ENCODE measurements around the gene TMEM185B.
"Not testable (repeated sequence)": the region's sequence is repeated elsewhere in the genome, so short reads cannot be mapped to it uniquely, and the experiment has no call there.

Gene TMEM185B

DNA sequence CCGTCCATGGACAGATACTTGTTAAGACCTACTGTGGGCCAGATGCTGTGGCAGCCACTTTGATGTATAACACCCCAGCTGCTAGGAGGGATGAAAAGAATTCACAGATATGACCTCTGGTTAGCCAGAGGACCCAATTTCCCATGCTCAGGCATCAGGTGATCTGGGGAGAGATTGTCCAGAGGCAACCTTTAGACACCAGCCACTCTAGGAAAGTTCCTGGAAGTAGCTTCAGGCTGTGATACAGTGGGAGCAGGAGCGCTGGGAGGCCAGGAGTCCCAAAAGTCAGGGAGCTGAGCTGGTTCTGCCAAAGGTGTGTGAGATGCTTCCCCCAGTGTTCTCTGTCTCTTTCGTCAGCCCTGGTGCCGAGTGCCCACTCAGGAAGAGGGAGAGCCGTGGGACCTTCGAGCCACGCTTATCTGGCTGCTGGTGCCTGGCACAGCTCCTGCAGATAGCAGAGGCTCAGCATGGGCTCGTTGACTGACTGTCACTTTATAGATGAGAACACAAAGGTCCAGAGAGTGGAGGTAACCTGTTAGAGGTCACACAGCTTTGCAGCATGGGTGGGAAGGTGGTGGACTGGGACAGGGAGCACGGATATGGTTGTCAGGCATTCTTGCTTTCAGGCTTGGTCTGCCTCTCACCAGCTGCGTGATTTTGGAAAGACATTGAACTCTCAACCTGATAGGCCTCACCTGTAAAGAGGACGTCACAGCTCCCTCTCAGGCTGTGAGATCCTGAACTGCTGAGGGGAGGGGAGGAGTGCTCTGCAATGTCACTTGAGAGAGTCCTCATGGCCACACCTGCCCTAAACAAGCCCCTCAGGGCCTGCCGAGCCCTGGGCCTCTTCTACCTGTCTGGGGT lies 21.7 kb upstream of the TMEM185B start:
- peaks cover 6% of the 10 kb centered on the region for H3K36me3 Mint-ChIP-seq (ENCODE audit: low read depth)
- peaks cover 15% of the 10 kb centered on the region for H3K9me3 Mint-ChIP-seq
- H3K4me1 Mint-ChIP-seq (ENCODE audit: low read depth), result peaks cover 13% of the 10 kb centered on the region
- no peak overlapping the region for H3K27ac Mint-ChIP-seq
- H3K4me3 Mint-ChIP-seq, result no peak overlapping the region
- H3K27me3 Mint-ChIP-seq (ENCODE audit: low read depth), result peaks cover 13% of the 10 kb centered on the region
- DNase-seq (ENCODE audit: low spot score), result no peak

DNA sequence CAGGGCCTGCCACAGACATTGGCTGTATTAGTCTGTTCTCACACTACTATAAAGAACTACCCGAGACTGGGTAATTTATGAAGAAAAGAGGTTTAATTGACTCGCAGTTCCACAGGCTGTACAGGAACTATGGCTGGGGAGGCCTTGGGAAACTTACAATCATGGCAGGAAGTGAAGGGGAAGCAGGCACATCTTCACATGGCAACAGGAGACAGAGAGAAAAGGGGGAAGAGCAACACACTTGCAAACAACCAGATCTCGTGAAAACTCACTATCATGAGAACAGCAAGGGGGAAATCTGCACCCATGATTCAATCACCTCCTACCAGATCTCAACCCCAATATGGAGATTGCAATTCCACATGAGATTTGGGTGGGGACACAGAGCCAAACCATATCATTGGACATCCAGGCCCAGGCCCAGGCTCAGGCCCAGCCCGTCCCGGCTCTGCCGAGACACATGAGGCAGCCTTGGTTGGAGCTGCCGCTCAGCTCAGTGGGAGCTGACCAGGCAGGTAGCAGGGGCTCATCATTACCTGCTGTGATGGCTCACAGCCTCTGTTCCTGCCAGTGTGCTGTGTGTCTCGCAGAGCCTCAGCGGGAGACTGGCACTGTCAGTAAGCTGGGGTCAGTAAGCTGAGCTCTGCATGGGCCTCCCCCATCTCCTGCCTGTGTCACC lies 20.8 kb upstream of the TMEM185B start:
- Mint-ChIP-seq H3K4me1 (ENCODE audit: low read depth) (peaks cover 12% of the 10 kb centered on the region), H3K36me3 (ENCODE audit: low read depth) (peaks cover 6% of the 10 kb centered on the region), H3K9me3 (peaks cover 15% of the 10 kb centered on the region), H3K4me3 (no peak overlapping the region), H3K27ac (no peak overlapping the region), H3K27me3 (ENCODE audit: low read depth) (peaks cover 9% of the 10 kb centered on the region)
- no peak for DNase-seq (ENCODE audit: low spot score)

DNA sequence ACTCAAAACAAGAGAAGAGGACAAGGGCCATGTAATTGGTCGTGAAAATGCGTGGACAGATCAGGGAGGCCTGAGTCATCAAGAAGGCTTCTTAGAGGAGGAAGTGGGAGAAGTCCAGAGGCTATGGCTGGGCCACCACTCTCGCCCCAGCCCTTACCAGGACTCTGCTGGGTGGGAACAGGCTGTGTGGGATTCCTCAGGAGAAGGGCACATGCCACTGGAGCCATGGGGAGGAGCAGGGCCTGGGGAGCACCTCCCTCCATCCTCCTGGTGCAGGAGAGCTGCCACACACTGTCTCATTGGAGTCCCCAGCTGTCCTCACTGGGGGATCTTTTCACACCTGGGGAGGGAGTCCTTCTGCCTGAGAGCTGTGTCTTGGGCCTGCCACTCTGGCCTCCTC lies 20.0 kb upstream of the TMEM185B start:
- Mint-ChIP-seq H3K9me3 (peaks cover 15% of the 10 kb centered on the region), H3K36me3 (ENCODE audit: low read depth) (peaks cover 6% of the 10 kb centered on the region), H3K27me3 (ENCODE audit: low read depth) (peaks cover 6% of the 10 kb centered on the region), H3K27ac (no peak overlapping the region), H3K4me3 (no peak overlapping the region), H3K4me1 (ENCODE audit: low read depth) (peaks cover 8% of the 10 kb centered on the region)
- no peak for DNase-seq (ENCODE audit: low spot score)

DNA sequence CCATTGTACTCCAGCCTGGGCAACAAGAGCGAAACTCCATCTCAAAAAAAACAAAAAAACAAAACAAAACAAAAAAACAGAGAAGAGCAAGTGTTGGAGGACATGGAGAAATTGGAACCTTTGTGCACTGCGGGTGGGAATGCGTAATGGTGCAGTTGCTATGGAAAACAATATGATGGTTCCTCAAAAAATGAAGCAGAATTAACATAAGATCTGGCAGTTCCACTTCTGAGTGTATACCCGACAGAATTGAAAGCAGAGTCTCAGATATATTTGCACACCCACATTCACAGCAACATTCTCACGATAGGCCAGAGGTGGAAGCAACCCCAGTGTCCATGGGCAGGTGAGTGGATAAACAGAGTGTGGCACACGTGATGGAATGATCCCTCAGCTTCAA lies 18.5 kb upstream of the TMEM185B start:
- H3K36me3 Mint-ChIP-seq (ENCODE audit: low read depth), result peaks cover 6% of the 10 kb centered on the region
- no peak overlapping the region for H3K27ac Mint-ChIP-seq
- no peak overlapping the region for H3K4me3 Mint-ChIP-seq
- DNase-seq (ENCODE audit: low spot score), result no peak
- H3K27me3 Mint-ChIP-seq (ENCODE audit: low read depth), result no peaks in the 10 kb centered on the region
- H3K9me3 Mint-ChIP-seq, result peaks cover 15% of the 10 kb centered on the region
- H3K4me1 Mint-ChIP-seq (ENCODE audit: low read depth), result peaks cover 6% of the 10 kb centered on the region

DNA sequence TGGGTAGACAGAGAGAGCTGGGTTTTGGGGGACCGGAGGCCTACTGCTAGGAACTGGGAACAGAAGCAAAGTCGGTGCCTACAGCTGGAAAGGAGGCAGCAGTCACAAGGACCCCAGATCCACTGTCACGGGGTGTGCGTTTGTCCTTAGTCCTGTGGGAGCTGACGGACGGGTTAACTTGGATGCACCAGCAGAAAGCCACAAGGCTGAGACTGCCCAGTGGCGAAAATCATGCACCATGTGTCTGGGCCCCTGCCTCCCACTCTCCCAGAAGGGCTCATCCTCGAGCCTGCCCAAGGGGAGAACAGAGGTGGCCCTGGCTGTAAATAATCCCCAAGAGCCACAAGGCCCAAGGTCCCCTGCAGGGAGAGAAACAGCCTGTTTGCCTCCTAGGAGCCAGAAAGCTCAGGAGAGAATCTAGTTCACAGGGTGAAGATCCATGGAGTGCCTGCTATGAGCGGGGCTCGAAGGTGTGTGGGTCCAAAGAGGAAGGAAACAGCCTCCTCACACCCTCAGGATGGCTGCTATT lies 17.8 kb upstream of the TMEM185B start:
- Mint-ChIP-seq H3K9me3 (peaks cover 15% of the 10 kb centered on the region), H3K27ac (no peak overlapping the region), H3K4me3 (no peak overlapping the region), H3K27me3 (ENCODE audit: low read depth) (no peaks in the 10 kb centered on the region), H3K4me1 (ENCODE audit: low read depth) (peaks cover 4% of the 10 kb centered on the region), H3K36me3 (ENCODE audit: low read depth) (peaks cover 6% of the 10 kb centered on the region)
- no peak for DNase-seq (ENCODE audit: low spot score)

DNA sequence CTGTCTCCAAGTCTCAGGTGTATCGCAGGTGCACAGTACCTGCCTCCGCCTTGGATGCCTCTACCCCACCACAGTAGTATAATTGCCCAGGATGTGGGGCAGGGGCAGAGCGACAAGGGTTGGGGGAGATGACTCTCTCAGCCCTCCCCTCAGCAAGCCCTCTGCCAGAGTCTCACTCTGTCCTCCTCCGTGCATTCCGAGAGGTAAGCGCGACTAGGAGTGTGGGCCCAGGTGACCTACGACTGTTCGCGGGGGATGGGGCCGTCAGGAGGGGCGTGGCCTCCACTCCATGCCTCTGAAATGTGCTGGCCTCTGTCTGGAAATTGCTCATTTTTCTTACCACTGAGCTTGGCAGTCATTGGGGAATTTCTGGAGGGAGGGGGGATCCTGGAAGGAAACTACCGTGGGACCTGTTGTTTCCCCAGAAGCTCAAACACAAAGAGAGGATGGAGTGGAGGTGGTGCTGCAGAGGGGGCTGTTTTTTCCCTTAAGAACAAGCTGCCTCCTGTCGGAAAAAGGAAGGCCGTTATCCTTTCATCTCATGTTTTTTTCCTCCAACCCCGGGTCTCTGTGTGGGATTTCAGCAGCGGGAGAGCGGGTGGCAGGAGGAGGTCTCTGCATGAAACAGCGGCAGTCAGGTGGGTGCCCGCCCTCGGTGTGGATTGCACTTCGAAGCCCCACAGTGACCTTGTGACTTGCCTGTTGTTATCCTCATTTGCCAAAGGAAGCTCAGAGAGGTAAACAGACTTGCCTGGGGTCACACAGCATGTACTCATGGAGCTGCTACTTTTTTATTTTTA lies 16.5 kb upstream of the TMEM185B start:
- no peaks in the 10 kb centered on the region for H3K27me3 Mint-ChIP-seq (ENCODE audit: low read depth)

DNA sequence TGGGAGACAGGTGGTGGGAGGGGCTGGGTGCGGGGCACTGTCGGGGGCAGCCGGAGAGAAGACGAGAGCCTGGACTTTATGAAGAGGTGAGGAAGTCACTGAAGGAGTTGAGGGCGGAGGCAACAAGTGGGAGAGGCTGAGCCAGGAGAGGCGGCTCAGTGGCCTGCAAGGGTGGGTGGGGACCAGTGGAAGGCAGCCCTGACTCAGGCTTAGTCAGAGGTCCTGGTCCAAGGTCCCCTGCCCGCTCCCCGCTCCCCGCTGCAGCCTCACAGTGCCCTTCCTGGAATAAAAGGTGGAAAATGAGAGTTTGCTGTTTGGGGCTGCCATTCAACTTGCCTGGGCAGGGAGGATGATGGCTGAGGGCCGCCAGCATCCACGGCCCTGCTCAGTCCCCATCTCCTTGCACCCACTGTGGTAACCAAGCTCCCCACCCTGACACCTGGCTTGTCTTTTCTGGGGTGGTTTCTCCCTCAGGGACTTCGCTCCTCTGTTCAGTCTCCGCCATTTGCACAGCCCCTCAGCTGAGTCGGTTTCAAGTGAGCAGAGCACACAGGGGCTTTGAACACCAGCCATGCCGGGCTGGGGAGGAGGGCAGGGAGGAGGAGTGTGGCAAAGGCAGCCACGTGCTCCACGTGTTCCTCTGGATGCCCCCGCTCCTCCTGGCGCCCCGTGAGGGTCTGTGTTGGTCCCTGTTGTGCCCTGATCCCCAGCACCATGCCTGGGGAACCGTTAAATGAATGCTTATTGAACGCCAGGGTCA lies 15.7 kb upstream of the TMEM185B start:
- Mint-ChIP-seq H3K4me1 (ENCODE audit: low read depth) (peaks cover 10% of the 10 kb centered on the region), H3K9me3 (peaks cover 13% of the 10 kb centered on the region), H3K27ac (no peak overlapping the region), H3K4me3 (no peak overlapping the region), H3K36me3 (ENCODE audit: low read depth) (peaks cover 11% of the 10 kb centered on the region), H3K27me3 (ENCODE audit: low read depth) (no peaks in the 10 kb centered on the region)
- DNase-seq (ENCODE audit: low spot score), result no peak

More for the DNA sequence above, 16.5 kb upstream of the TMEM185B start:
- H3K9me3 Mint-ChIP-seq, result peaks cover 18% of the 10 kb centered on the region
- DNase-seq (ENCODE audit: low spot score), result no peak
- H3K4me1 Mint-ChIP-seq (ENCODE audit: low read depth), result peaks cover 5% of the 10 kb centered on the region
- peaks cover 9% of the 10 kb centered on the region for H3K36me3 Mint-ChIP-seq (ENCODE audit: low read depth)
- no peak overlapping the region for H3K27ac Mint-ChIP-seq
- H3K4me3 Mint-ChIP-seq, result no peak overlapping the region

DNA sequence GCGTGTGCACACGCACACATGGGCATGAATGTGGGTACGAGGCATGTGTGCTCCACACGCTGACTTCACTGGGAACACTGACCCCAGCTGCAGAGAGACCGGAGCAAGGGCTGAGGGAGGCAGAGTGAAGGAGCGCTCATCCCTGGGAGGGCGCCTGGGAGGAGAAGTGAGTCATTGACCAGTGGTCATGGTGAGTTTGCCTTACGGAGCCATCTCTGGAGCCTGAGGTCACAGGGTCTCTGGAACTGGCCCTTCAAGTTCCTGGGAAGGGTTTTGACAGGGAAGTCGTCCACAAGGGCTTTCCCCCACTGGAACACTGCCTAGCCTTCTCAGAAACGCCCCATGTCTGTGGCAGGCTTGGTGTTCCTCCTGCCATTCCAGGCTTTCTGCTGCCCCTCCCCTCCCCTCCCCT lies 14.3 kb upstream of the TMEM185B start:
- Mint-ChIP-seq H3K9me3 (peaks cover 3% of the 10 kb centered on the region), H3K4me1 (ENCODE audit: low read depth) (peaks cover 20% of the 10 kb centered on the region), H3K27me3 (ENCODE audit: low read depth) (no peaks in the 10 kb centered on the region), H3K4me3 (no peak overlapping the region), H3K36me3 (ENCODE audit: low read depth) (peaks cover 6% of the 10 kb centered on the region), H3K27ac (no peak overlapping the region)
- DNase-seq (ENCODE audit: low spot score), result no peak

DNA sequence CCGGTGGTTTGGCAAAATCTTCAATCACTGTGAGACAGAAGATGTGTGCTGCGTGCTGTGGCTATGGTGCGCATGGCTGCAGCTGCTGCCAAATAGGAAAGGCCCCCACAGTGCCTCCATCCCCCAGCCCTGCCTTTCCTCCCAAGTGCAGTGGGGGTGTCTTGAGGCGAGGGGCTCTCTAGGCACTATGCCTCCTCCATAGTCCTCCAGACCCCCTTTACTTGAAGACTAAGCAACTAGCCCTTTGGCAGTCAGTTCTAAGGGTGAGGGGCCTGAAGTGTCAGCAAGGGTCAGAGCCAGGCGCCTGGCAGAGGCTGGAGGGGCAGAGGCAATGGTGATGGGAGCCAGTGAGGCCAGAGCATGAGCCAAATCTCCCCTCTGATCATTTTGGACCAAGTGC lies 13.6 kb upstream of the TMEM185B start:
- H3K36me3 Mint-ChIP-seq (ENCODE audit: low read depth), result peaks cover 11% of the 10 kb centered on the region
- no peak for DNase-seq (ENCODE audit: low spot score)
- peaks cover 3% of the 10 kb centered on the region for H3K9me3 Mint-ChIP-seq
- H3K4me1 Mint-ChIP-seq (ENCODE audit: low read depth), result peaks cover 21% of the 10 kb centered on the region
- H3K27ac Mint-ChIP-seq, result no peak overlapping the region
- H3K4me3 Mint-ChIP-seq, result no peak overlapping the region
- H3K27me3 Mint-ChIP-seq (ENCODE audit: low read depth), result no peaks in the 10 kb centered on the region

DNA sequence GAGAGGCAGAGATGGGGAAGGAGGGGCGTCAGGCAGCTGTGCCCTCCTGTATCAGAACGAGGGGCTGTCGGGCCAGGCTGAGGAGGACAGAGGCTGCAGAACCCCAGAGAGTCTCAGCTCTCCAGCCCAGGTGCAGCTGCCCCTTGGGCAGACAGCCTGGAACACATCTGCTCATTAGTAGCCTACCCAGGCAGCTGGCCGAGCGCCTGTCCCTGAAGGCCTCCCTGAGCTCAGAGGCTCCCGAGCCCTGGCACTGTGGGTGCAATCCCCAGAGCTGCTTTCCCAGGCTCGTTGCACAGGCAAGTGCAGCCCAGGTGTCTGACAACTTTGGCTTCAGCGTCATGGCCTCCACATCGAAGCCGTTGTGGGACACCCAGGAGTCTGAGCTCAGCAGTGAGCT lies 13.1 kb upstream of the TMEM185B start:
- Mint-ChIP-seq H3K36me3 (ENCODE audit: low read depth) (peaks cover 14% of the 10 kb centered on the region), H3K27me3 (ENCODE audit: low read depth) (no peaks in the 10 kb centered on the region), H3K9me3 (peaks cover 3% of the 10 kb centered on the region), H3K4me1 (ENCODE audit: low read depth) (peaks cover 21% of the 10 kb centered on the region), H3K4me3 (no peak overlapping the region), H3K27ac (no peak overlapping the region)
- DNase-seq (ENCODE audit: low spot score), result no peak

DNA sequence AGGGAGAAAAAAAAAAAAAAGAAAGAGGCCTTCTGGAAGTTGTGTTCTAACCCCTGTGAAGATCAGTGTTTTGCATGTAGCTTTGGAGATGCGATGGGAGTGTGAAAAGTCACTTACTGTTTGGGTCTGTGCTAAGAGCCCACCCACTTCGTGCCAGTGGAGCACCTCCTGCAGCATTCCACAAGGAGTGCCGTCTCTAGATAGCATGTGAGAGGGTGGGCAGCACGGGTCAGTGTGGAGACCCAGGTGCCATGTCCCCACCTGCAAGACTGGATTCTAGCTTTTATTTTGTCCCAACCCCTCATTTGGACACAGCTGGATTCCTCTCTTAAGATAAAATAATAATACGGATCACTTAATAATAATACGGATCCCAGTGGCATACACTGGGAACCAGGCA lies 12.5 kb upstream of the TMEM185B start:
- Mint-ChIP-seq H3K36me3 (ENCODE audit: low read depth) (peaks cover 20% of the 10 kb centered on the region), H3K4me3 (no peak overlapping the region), H3K27ac (no peak overlapping the region), H3K27me3 (ENCODE audit: low read depth) (no peaks in the 10 kb centered on the region), H3K4me1 (ENCODE audit: low read depth) (peaks cover 26% of the 10 kb centered on the region), H3K9me3 (peaks cover 3% of the 10 kb centered on the region)
- DNase-seq (ENCODE audit: low spot score), result no peak

DNA sequence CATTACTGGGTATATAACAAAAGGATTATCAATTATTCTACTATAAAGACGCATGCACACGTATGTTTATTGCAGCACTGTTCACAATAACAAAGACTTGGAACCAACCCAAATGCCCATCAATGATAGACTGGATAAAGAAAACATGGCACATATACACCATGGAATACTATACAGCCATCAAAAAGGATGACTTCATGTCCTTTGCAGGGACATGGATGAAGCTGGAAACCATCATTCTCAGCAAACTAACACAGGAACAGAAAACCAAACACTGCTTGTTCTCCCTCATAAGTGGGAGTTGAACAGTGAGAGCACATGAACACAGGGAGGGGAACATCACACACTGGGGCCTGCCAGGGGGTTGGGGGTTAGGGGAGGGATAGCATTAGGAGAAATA lies 12.0 kb upstream of the TMEM185B start:
- H3K36me3 Mint-ChIP-seq (ENCODE audit: low read depth), result peaks cover 24% of the 10 kb centered on the region
- H3K4me1 Mint-ChIP-seq (ENCODE audit: low read depth), result peaks cover 28% of the 10 kb centered on the region
- not testable (repeated sequence) for H3K9me3 Mint-ChIP-seq; DNase-seq (ENCODE audit: low spot score); H3K4me3 Mint-ChIP-seq; H3K27me3 Mint-ChIP-seq (ENCODE audit: low read depth); H3K27ac Mint-ChIP-seq

DNA sequence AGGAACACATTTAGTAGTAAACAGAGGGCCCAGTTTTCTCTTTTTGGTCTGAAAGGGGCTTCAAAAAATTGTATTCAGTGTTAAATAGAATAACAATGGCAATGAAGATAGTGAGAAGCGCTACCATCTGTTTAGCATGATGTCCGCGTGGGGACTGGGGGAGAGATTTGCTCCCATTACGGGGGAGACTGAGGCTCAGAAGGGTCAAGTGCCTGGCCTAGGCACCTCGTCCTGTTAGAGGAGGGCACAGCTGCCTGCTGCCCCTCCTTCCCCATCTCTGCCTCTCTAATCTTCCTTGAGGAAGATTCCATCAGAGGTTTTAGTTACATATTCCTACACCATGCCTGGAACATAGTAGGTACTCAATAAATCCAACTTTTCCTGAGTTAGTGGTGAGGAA lies 10.1 kb upstream of the TMEM185B start:
- H3K27me3 Mint-ChIP-seq (ENCODE audit: low read depth), result no peaks in the 10 kb centered on the region
- H3K4me3 Mint-ChIP-seq, result peak overlapping the region; percentile 99
- H3K4me1 Mint-ChIP-seq (ENCODE audit: low read depth), result peaks cover 44% of the 10 kb centered on the region
- no peak for DNase-seq (ENCODE audit: low spot score)
- peaks cover 39% of the 10 kb centered on the region for H3K36me3 Mint-ChIP-seq (ENCODE audit: low read depth)
- peak overlapping the region; percentile 96 for H3K27ac Mint-ChIP-seq
- peaks cover 3% of the 10 kb centered on the region for H3K9me3 Mint-ChIP-seq
